OCI-LY7 (cell line): ENCODE measurements around the gene SENP6.

Experiments used
- CTCF ChIP-seq: fragments of 200-600 bp; sonication (generic); conservative IDR thresholded peaks from 2 replicates; pipeline ENCODE4 v1.5.1; 2014; ENCODE audit warnings: mild to moderate bottlenecking, antibody characterized with exemption, low read length, moderate library complexity, mixed read lengths
- EZH2phosphoT487 ChIP-seq: fragments of 200-600 bp; sonication (generic); IDR thresholded peaks from 2 replicates; pipeline ENCODE4 v1.6.1; 2018; ENCODE audit warnings: low read depth, borderline replicate concordance, mild to moderate bottlenecking, mixed run types, antibody characterized with exemption, low read length, moderate library complexity, mixed read lengths

GRCh38 chr6:75691012-75691411 lies 89.3 kb downstream of the SENP6 start:
- TF ChIP-seq CTCF (no peak), EZH2phosphoT487 (no peak)
